Fibroblast of lung (primary cell): ENCODE measurements around the gene CRYBB1. TPM values are rescaled to one million over a fixed set of nuclear protein-coding genes. Genes with fewer than 3 reads are reported as not detected.

Source experiments
- DNase-seq, 2 donors: peaks; one replicate each; pipeline versions ENCODE4 v3.0.0 to v3.0.0-alpha.2; 2010; ENCODE audit warnings: low read depth in 2 of 2
- H2AFZ ChIP-seq: 2 replicates; pipeline ENCODE4 v1.5.1; 2012; ENCODE audit warnings: low read length, control low read depth, inconsistent platforms
- H3K27ac ChIP-seq: 2 replicates; pipeline ENCODE4 v1.5.1; 2011; ENCODE audit warnings: low read length, control low read depth; ENCODE audit not compliant: insufficient read depth
- H3K27me3 ChIP-seq: 2 replicates; pipeline ENCODE4 v1.5.1; 2011; ENCODE audit warnings: mild to moderate bottlenecking, low read length; ENCODE audit not compliant: control insufficient read depth, insufficient read depth
- H3K36me3 ChIP-seq: 2 replicates; pipeline ENCODE4 v1.5.1; 2011; ENCODE audit warnings: low read length; ENCODE audit not compliant: control insufficient read depth, insufficient read depth
- H3K4me1 ChIP-seq: 2 replicates; pipeline ENCODE4 v1.5.1; 2011; ENCODE audit warnings: low read length; ENCODE audit not compliant: control insufficient read depth, insufficient read depth; ENCODE audit errors: extremely low read depth
- H3K4me2 ChIP-seq: 2 replicates; pipeline ENCODE4 v1.5.1; 2011; ENCODE audit warnings: low read length, control low read depth; ENCODE audit not compliant: insufficient read depth; ENCODE audit errors: extremely low read depth
- H3K4me3 ChIP-seq, 4 experiments: fragments of 200-600 bp in 1 of 4; sonication (generic) in 1 of 4; replicated peaks in 1 of 4; 2 replicates each; pipeline ENCODE4 v1.5.1; 2011 to 2016; ENCODE audit warnings: low read length in 4 of 4, low read depth in 3 of 4, mild to moderate bottlenecking in 3 of 4, control low read depth in 2 of 4, inconsistent platforms in 1 of 4, mixed read lengths in 1 of 4; ENCODE audit not compliant: insufficient read depth in 1 of 4; ENCODE audit errors: control extremely low read depth in 1 of 4
- H3K79me2 ChIP-seq: 2 replicates; pipeline ENCODE4 v1.5.1; 2012; ENCODE audit warnings: mild to moderate bottlenecking, low read length, inconsistent platforms; ENCODE audit not compliant: control insufficient read depth, insufficient read depth
- H3K9ac ChIP-seq: 2 replicates; pipeline ENCODE4 v1.5.1; 2011; ENCODE audit warnings: mild to moderate bottlenecking, low read length, control low read depth; ENCODE audit not compliant: insufficient read depth
- H3K9me3 ChIP-seq: 2 replicates; pipeline ENCODE4 v1.5.1; 2012; ENCODE audit warnings: low read depth, low read length; ENCODE audit not compliant: control insufficient read depth, insufficient read depth
- H4K20me1 ChIP-seq: 2 replicates; pipeline ENCODE4 v1.5.1; 2011; ENCODE audit warnings: low read length; ENCODE audit not compliant: control insufficient read depth, insufficient read depth; ENCODE audit errors: extremely low read depth
- CTCF ChIP-seq, 2 donors: IDR thresholded peaks in 1 of 2; conservative IDR thresholded peaks in 1 of 2; 1 replicate in 1 of 2; 2 replicates in 1 of 2; pipeline ENCODE4 v1.5.1; 2011 to 2012; ENCODE audit warnings: low read length in 2 of 2, control low read depth in 1 of 2, inconsistent platforms in 1 of 2, low read depth in 1 of 2, mild to moderate bottlenecking in 1 of 2
- EZH2 ChIP-seq: IDR thresholded peaks from 2 replicates; pipeline ENCODE4 v1.5.1; 2012; ENCODE audit warnings: low read length, control low read depth, mild to moderate bottlenecking; ENCODE audit errors: missing control alignments
- polyA plus RNA-seq, 2 donors: library from polyadenylated mRNA; depleted of rRNA in 1 of 2; stranded (reverse) in 1 of 2; unstranded in 1 of 2; fragments of >200 nt; gene quantifications; 2 replicates each; pipeline ENCODE4 v1.2.1, GENCODE V29; 2011 to 2012; ENCODE audit warnings: missing spikeins in 1 of 2
- total RNA-seq: library from RNA; depleted of rRNA; stranded (reverse); fragments of >200 nt; gene quantifications from 2 replicates; pipeline ENCODE4 v1.2.1, GENCODE V29; 2014

The CRYBB1 gene
- total and polyA plus RNA-seq, 2 donors (not counting 1 experiment from before 2014, with no cell fraction given): not detected

GRCh38 chr22:26656891-26657851, 39.3 kb upstream of the CRYBB1 start, which contains the start of gene MIAT:
Gene MIAT, plus strand, starts transcription at chr22:26657588.
- peak within 1 kb of the TSS; percentile 63 for H2AFZ ChIP-seq
- H4K20me1 ChIP-seq: no peaks in the 10 kb centered on the region
- peaks cover 29% of the 10 kb centered on the region for H3K27me3 ChIP-seq
- H3K9me3 ChIP-seq: no peaks in the 10 kb centered on the region
- DNase-seq: peak in 1 of 2 donors; percentile 48
- H3K4me3 ChIP-seq: peak within 1 kb of the TSS; percentile 40 to 71 (median 48)
- H3K4me1 ChIP-seq: peaks cover 12% of the 10 kb centered on the region
- H3K9ac ChIP-seq: peak within 1 kb of the TSS; percentile 8
- peak within 1 kb of the TSS; percentile 87 for H3K4me2 ChIP-seq
- peak; percentile 81 for TF ChIP-seq EZH2
- TF ChIP-seq CTCF (conservative IDR thresholded peaks at IDR 0.05 in 1 of 2, IDR thresholded peaks at IDR 0.05 in 1 of 2; ENCODE audit: low read depth in 1 of 2, low read length in 2 of 2): no peak
- no peak within 1 kb of the TSS for H3K27ac ChIP-seq
- no peaks in the 10 kb centered on the region for H3K79me2 ChIP-seq
- no peaks in the 10 kb centered on the region for H3K36me3 ChIP-seq

GRCh38 chr22:26651815-26652214, 34.0 kb upstream of the CRYBB1 start:
- TF ChIP-seq CTCF (conservative IDR thresholded peaks at IDR 0.05 in 1 of 2, IDR thresholded peaks at IDR 0.05 in 1 of 2; ENCODE audit: low read depth in 1 of 2, low read length in 2 of 2) (no peak), EZH2 (no peak)
- H2AFZ ChIP-seq: no peak overlapping the region
- H3K4me3 ChIP-seq: no peak overlapping the region
- no peaks in the 10 kb centered on the region for H3K9me3 ChIP-seq
- H3K79me2 ChIP-seq: no peaks in the 10 kb centered on the region
- DNase-seq: no peak
- no peak overlapping the region for H3K4me2 ChIP-seq
- no peak overlapping the region for H3K9ac ChIP-seq
- no peaks in the 10 kb centered on the region for H3K4me1 ChIP-seq
- no peaks in the 10 kb centered on the region for H3K36me3 ChIP-seq
- H3K27ac ChIP-seq: no peak overlapping the region
- H3K27me3 ChIP-seq: peaks cover 50% of the 10 kb centered on the region
- no peaks in the 10 kb centered on the region for H4K20me1 ChIP-seq

GRCh38 chr22:26650722-26651421, 33.0 kb upstream of the CRYBB1 start:
- no peaks in the 10 kb centered on the region for H4K20me1 ChIP-seq
- no peaks in the 10 kb centered on the region for H3K9me3 ChIP-seq
- no peak overlapping the region for H3K27ac ChIP-seq
- no peak overlapping the region for H3K9ac ChIP-seq
- no peaks in the 10 kb centered on the region for H3K79me2 ChIP-seq
- no peak for DNase-seq
- peaks cover 46% of the 10 kb centered on the region for H3K27me3 ChIP-seq
- H3K4me2 ChIP-seq: no peak overlapping the region
- TF ChIP-seq CTCF (conservative IDR thresholded peaks at IDR 0.05 in 1 of 2, IDR thresholded peaks at IDR 0.05 in 1 of 2; ENCODE audit: low read depth in 1 of 2, low read length in 2 of 2) (no peak), EZH2 (no peak)
- H3K4me3 ChIP-seq: no peak overlapping the region
- no peaks in the 10 kb centered on the region for H3K36me3 ChIP-seq
- no peaks in the 10 kb centered on the region for H3K4me1 ChIP-seq
- no peak overlapping the region for H2AFZ ChIP-seq
